Activated T-cell treated with anti-CD3 and anti-CD28 coated beads, Interleukin-2, amount 50 U/mL, for 4 hours (primary cell): Measurements from ENCODE around the gene ACTR3. TPM values are rescaled to one million over a fixed set of nuclear protein-coding genes. Genes with fewer than 3 reads are reported as not detected.

Experiments used
- ATAC-seq, 2 donors: fragments of 200-7000 bp; cut with Tn5 transposase; one replicate each; pipeline ENCODE4 v1.10.0; 2021
- DNase-seq: peaks from one replicate; pipeline ENCODE4 v3.0.0-alpha.2; 2020
- H3K27me3 Mint-ChIP-seq: one replicate; pipeline ENCODE4 v1.8.0; 2021; ENCODE audit warnings: low read depth, mixed read lengths
- H3K36me3 Mint-ChIP-seq: one replicate; pipeline ENCODE4 v1.8.0; 2022; ENCODE audit warnings: mixed read lengths; ENCODE audit not compliant: insufficient read depth
- H3K4me1 Mint-ChIP-seq: one replicate; pipeline ENCODE4 v1.8.0; 2021; ENCODE audit warnings: low read depth, mixed read lengths
- H3K4me3 Mint-ChIP-seq: one replicate; pipeline ENCODE4 v1.8.0; 2021; ENCODE audit warnings: mild to moderate bottlenecking, moderate library complexity, mixed read lengths
- H3K9me3 Mint-ChIP-seq: one replicate; pipeline ENCODE4 v1.8.0; 2021; ENCODE audit warnings: mixed read lengths
- total RNA-seq, 3 donors: library from RNA; stranded (reverse); gene quantifications; one replicate each; pipeline ENCODE4 v1.2.1, GENCODE V29; 2021

ACTR3 gene
- total RNA-seq, 3 donors from 2014 or later: 517 to 534 (median 529) TPM

DNA sequence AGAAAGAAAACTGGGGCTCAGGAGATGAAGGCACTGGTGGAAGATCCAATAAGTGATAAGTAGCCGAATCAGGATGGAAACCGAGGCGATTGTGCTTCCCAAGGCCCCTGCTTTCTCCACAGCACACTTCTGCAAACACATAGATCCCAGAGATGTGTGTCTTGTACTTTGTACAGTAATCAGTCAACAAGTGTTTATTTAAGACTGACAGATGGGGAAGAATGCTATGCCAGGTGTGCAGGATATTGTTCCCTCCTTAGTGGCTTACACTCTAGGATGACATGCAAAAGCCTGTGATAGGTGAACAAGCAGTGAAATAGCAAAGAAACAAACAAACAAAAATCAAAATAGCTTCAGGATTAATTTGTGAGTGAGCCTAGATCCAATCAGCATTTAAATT, 116.6 kb downstream of the ACTR3 start:
- no peak overlapping the region for H3K4me3 Mint-ChIP-seq
- DNase-seq: no peak
- H3K36me3 Mint-ChIP-seq: peaks cover 2% of the 10 kb centered on the region
- H3K4me1 Mint-ChIP-seq: no peaks in the 10 kb centered on the region
- peaks cover 2% of the 10 kb centered on the region for H3K27me3 Mint-ChIP-seq
- no peaks in the 10 kb centered on the region for H3K9me3 Mint-ChIP-seq
- ATAC-seq: no peak

DNA sequence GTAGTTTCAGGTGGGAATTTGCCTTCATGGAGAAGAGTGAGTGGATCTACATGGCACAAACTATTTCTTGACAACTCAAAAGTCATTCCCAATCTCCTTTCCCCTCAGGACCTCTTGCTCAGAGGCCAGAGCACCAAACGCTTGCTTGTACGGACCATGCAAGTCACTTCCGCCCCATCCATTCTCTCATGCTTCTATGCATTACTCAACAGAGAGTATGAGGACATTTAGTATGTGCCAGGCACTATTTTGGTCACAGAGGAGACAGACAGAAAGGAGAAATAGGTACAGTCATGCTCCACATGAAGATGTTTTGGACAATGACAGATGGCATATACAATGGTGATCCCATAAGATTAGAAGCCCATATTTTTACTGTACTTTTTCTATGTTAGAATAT, 117.5 kb downstream of the ACTR3 start:
- no peak for ATAC-seq
- peaks cover 2% of the 10 kb centered on the region for H3K36me3 Mint-ChIP-seq

GRCh38 chr2:114008720-114009119, 118.8 kb downstream of the ACTR3 start:
- no peaks in the 10 kb centered on the region for H3K9me3 Mint-ChIP-seq
- ATAC-seq: no peak
- no peaks in the 10 kb centered on the region for H3K4me1 Mint-ChIP-seq
- H3K4me3 Mint-ChIP-seq: no peak overlapping the region
- DNase-seq: no peak
- peaks cover 2% of the 10 kb centered on the region for H3K36me3 Mint-ChIP-seq
- H3K27me3 Mint-ChIP-seq: peaks cover 7% of the 10 kb centered on the region

More for the DNA sequence above, 117.5 kb downstream of the ACTR3 start:
- Mint-ChIP-seq H3K4me3 (no peak overlapping the region), H3K27me3 (peaks cover 5% of the 10 kb centered on the region), H3K9me3 (no peaks in the 10 kb centered on the region), H3K4me1 (no peaks in the 10 kb centered on the region)
- no peak for DNase-seq

DNA sequence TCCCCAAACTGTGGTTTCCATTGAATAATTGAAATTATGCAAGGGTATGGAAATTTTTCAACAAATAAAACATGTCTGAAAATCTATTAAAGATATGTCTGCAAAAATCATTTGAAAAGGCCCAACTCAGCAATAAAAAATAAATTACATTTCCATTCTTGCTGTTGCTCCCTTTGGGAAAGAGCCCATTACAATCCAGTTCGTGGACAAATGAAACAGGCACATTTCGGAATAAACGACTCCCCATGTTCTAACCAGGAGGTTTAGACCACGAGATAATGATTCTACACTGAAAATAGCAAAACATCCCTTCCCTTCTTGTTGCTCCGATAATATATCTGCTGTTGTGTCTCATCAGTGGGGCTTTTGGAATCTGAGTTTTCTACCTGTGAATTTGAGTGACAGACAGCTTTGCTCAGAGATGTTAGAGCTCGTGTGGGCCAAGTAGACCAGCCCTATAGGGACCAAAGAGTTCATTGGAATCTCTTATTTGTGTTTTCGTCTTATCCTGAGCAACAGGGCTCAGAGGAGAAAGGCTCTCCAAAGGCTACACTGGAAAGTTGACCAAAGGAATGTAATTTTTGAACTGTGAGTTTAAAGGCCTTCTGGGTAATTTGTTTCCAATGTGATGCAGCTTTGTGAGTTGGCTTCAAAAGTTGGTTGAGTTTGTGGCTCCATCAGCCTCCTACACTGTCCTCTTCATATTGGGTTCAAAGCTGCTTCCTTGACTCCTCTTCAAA, 119.5 kb downstream of the ACTR3 start:
- H3K4me3 Mint-ChIP-seq: no peak overlapping the region
- ATAC-seq (no peak), DNase-seq (no peak)
- no peaks in the 10 kb centered on the region for H3K4me1 Mint-ChIP-seq
- peaks cover 7% of the 10 kb centered on the region for H3K27me3 Mint-ChIP-seq
- H3K36me3 Mint-ChIP-seq: no peaks in the 10 kb centered on the region
- no peaks in the 10 kb centered on the region for H3K9me3 Mint-ChIP-seq

DNA sequence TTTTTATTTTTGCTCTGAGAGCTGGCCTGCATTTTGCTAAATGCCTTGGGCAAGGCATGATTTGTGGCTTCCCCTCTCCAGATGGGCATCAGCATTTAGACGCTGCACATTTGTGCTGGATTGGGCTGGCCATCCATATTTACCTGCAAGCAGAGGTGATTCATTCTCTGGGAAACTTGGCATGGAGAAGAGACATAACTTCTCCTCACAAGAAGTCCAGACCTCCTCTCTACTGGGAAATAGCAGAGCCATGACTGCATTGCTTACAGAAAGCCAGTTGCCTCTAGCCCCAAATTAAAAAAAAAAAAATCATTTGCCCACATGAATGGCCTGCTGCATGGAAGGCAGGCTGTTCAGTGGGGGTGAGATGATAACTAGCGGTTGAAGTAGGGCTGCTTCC, 120.1 kb downstream of the ACTR3 start:
- no peaks in the 10 kb centered on the region for H3K36me3 Mint-ChIP-seq
- no peaks in the 10 kb centered on the region for H3K9me3 Mint-ChIP-seq
- ATAC-seq (no peak), DNase-seq (no peak)
- no peak overlapping the region for H3K4me3 Mint-ChIP-seq
- H3K4me1 Mint-ChIP-seq: no peaks in the 10 kb centered on the region
- peaks cover 7% of the 10 kb centered on the region for H3K27me3 Mint-ChIP-seq

GRCh38 chr2:114011713-114012112, 121.8 kb downstream of the ACTR3 start:
- DNase-seq (no peak), ATAC-seq (no peak)
- no peaks in the 10 kb centered on the region for H3K4me1 Mint-ChIP-seq
- no peaks in the 10 kb centered on the region for H3K36me3 Mint-ChIP-seq
- no peaks in the 10 kb centered on the region for H3K9me3 Mint-ChIP-seq
- peaks cover 11% of the 10 kb centered on the region for H3K27me3 Mint-ChIP-seq
- no peak overlapping the region for H3K4me3 Mint-ChIP-seq

Other genes with a start within 250 kb of the ACTR3 start
- 10 to 100 TPM; 14.4 to 18.6 (median 15.6) TPM for gene SLC35F5, start 133.4 kb upstream of the ACTR3 start, total RNA-seq